Measurements from ENCODE around the gene TLE6. TPM values are rescaled to one million over a fixed set of nuclear protein-coding genes. Genes with fewer than 3 reads are reported as not detected.

Gene TLE6
- total and polyA plus RNA-seq, 11 donors = 0.21 to 1.4 (median 0.69) TPM; not detected in 1

DNA sequence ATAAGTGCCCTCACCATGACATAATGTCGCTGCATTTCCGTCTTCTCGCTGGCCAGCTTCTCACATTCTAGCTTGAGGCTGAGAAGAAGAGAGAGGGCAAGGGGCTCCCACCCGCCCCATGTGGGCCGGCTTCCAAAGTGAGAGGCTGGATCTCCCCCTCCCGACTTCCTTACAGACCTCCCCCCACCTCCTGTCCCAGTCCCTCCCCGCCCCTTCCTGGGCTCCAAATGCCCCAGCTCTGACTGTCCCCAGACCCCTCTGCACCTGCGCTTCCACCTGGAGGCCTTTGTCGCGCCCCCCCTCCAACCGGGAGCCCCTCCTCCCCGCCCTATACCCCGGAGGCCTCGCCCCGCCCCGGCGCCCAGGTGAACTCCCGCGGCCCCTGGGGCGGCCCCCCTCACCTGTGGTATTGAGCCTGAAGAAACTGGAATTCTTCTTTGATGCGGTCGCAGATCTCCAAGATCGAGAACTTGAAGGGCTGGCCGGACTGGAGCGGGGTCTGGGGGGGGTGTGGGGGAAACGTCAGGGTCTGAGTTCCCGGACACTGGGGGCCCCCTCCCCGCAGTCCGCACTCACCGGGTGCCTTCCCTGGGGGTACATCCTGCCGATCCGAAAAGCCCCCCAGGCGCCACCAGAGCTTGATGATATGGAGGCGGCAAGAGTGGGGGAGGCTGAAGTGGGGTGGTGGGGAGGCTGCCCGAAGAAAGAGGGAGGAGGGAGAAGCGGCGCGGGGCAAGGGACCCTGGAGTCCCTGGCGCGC lies 51.1 kb downstream of the TLE6 start:
- intact Hi-C loops (cut with DNase I) = loop anchor here in 3 of 10 donors (5.0 kb wide), 3 partner anchors 41 to 61 kb away; no protein-coding TSS in a partner anchor
- H3K4me1 ChIP-seq = peaks cover 0 to 17% (median 5%) of the 10 kb centered on the region in 12 donors
- H3K4me3 ChIP-seq = peak overlapping the region; percentile 56 to 90 (median 72)
- peaks cover 0 to 5% (median 0%) of the 10 kb centered on the region in 9 donors for H3K36me3 ChIP-seq
- 7 to 24% (median 8%) methylated on average over 18 to 40 of the region's 40 CpGs for WGBS, 4 donors
- no peaks in the 10 kb centered on the region for H3K9me3 ChIP-seq
- peak overlapping the region in 10 of 12 donors; percentile 15 to 81 (median 62) for H3K27ac ChIP-seq
- peak in 1 of 5 donors; percentile 41 for DNase-seq
- TF ChIP-seq, protein P1, sequence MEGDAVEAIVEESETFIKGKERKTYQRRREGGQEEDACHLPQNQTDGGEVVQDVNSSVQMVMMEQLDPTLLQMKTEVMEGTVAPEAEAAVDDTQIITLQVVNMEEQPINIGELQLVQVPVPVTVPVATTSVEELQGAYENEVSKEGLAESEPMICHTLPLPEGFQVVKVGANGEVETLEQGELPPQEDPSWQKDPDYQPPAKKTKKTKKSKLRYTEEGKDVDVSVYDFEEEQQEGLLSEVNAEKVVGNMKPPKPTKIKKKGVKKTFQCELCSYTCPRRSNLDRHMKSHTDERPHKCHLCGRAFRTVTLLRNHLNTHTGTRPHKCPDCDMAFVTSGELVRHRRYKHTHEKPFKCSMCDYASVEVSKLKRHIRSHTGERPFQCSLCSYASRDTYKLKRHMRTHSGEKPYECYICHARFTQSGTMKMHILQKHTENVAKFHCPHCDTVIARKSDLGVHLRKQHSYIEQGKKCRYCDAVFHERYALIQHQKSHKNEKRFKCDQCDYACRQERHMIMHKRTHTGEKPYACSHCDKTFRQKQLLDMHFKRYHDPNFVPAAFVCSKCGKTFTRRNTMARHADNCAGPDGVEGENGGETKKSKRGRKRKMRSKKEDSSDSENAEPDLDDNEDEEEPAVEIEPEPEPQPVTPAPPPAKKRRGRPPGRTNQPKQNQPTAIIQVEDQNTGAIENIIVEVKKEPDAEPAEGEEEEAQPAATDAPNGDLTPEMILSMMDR (IDR thresholded peaks at IDR 0.05) = no peak
- TF ChIP-seq POLR2A (IDR thresholded peaks at IDR 0.05) = no peak
- ATAC-seq = peak in 3 of 4 donors; percentile 8 to 16 (median 13)
- peaks cover 0 to 29% (median 0%) of the 10 kb centered on the region in 9 donors for H3K27me3 ChIP-seq

DNA sequence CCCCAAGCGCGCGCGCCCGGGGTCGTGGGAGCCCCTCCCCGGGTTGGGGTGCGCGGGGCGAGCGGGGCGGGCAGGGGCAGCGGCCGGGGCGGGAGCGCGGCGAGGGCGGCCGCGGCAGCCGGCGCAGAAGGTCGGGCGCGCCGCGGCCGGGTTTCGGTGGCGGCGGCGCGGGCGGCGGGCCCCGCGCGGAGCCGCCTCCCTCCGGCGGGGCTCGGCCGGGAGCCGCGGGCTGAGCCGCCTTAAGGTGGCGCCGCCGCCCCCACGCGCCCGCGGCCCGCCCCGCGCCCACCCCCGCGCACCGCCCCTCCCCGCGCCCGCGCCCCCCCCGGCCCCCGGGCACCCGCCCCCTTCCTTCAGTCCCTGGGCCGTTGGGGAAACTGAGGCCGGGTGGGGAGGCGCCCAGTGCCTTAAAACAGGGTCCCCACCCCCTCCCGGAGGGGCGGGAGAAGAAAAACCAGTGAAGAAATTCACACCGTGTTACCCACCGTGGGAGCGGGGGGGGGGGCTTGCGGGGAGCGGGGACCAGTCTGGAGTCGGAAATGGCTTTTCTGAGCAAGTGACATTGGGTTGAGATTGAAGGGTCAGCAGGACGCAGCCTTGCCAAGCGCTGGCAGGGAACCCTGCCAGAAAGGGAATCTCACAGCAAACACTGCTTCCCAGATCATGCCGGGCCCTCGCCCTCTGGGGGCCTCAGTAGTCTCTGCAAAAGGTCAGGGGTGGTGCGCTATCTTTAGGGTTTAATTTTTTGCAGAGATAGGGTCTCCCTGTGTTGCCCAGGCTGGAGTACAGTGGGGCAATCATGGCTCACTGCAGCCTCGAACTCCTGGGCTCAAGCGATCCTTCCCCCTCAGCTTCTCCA lies 51.9 kb downstream of the TLE6 start, which contains the start of gene TLE2:
TLE2 (minus strand) TSS at position 216 of the 859 bp plus-strand sequence. CDS start 376 bp downstream, outside the sequence.
- peaks cover 0 to 5% (median 0%) of the 10 kb centered on the region in 9 donors for H3K36me3 ChIP-seq
- intact Hi-C loops (cut with DNase I) = loop anchor here in 3 of 10 donors (5.0 kb wide), 3 partner anchors 42 to 62 kb away; no protein-coding TSS in a partner anchor
- H3K27me3 ChIP-seq = peaks cover 0 to 29% (median 0%) of the 10 kb centered on the region in 9 donors
- TF ChIP-seq, protein P1 (IDR thresholded peaks at IDR 0.05) = no peak
- TF ChIP-seq POLR2A (IDR thresholded peaks at IDR 0.05) = no peak
- H3K4me3 ChIP-seq = peak within 1 kb of the TSS; percentile 56 to 90 (median 72)
- H3K4me1 ChIP-seq = peaks cover 0 to 20% (median 8%) of the 10 kb centered on the region in 12 donors
- H3K9me3 ChIP-seq = no peaks in the 10 kb centered on the region
- ATAC-seq (peak in 3 of 4 donors; percentile 14 to 47 (median 38)), DNase-seq (no peak)
- WGBS, 4 donors = 2 to 5% (median 3%) methylated on average over 23 to 85 of the region's 85 CpGs
- H3K27ac ChIP-seq = peak within 1 kb of the TSS in 10 of 12 donors; percentile 43 to 81 (median 62)

DNA sequence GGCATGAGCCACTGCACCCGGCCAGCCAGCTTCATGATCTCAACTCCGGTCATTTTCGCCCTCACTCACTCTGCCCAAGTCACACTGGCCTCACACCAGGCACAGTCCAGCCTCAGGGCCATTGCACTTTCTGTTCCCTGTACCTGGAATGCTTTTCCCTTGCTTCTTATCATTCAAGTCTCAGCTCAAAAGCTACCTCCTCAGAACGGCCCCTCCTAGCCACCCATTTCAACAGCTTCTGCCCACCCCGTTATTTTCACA lies 54.2 kb downstream of the TLE6 start:
- no peak for TF ChIP-seq POLR2A (IDR thresholded peaks at IDR 0.05)
- Histone ChIP-seq H3K27ac (no peak overlapping the region), H3K27me3 (peaks cover 0 to 26% (median 0%) of the 10 kb centered on the region in 9 donors), H3K4me3 (no peak overlapping the region), H3K4me1 (peaks cover 0 to 36% (median 18%) of the 10 kb centered on the region in 12 donors), H3K9me3 (no peaks in the 10 kb centered on the region), H3K36me3 (no peaks in the 10 kb centered on the region)
- ATAC-seq = no peak
- intact Hi-C loops (cut with DNase I) = loop anchor here in 2 of 10 donors (5.0 to 10.0 kb wide), 2 partner anchors 47 to 49 kb away; no protein-coding TSS in a partner anchor
- WGBS, 4 donors = 71 to 78% (median 77%) methylated on average over 5 of the region's 5 CpGs
- DNase-seq = no peak

DNA sequence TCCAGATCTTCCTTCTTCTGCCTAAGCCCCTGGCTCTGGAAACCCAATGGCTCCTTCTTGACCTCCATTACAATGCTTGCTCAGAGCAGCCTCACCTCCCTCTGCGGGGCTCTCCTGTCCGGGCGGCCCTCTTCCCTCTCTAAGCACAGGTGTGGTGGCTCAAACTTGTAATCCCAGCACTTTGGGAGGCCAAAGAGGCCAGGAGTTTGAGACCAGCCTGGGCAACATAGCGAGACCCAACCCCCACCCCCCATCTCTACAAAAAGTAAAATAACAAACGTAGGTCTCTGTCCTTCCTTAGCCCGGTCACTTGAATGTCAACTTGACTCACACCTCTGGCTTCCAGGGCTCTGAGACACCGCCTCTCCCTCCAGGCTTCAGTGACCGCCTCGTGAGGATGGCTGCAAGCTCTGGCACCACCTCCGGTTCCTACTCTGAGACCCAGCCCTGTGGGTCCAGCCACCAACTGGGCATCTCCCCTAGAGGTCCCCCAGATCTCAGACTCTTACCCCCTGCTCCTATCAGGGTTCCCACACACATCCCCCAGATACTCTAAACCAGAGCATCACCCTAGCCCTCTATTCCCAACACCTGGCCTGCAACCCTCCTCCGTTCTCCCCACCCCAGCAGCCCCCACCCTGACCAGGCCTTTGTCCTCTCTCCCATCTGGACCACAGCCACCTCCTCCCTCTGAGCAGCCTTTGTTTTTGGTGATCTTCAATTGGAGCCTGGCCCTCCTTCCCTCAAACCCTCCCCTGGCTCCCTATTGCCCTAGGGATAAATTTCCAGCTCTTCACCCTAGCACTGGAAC lies 56.4 kb downstream of the TLE6 start:
- TF ChIP-seq POLR2A (IDR thresholded peaks at IDR 0.05) = no peak
- TF ChIP-seq, protein P1 (IDR thresholded peaks at IDR 0.05) = no peak
- Histone ChIP-seq H3K36me3 (no peaks in the 10 kb centered on the region), H3K9me3 (no peaks in the 10 kb centered on the region), H3K27ac (no peak overlapping the region), H3K27me3 (peaks cover 0 to 10% (median 0%) of the 10 kb centered on the region in 9 donors), H3K4me3 (no peak overlapping the region), H3K4me1 (peaks cover 0 to 32% (median 20%) of the 10 kb centered on the region in 12 donors)
- no peak for DNase-seq
- intact Hi-C loops (cut with DNase I) = loop anchor here in 4 of 10 donors (2.0 to 10.0 kb wide), 4 partner anchors 29 to 51 kb away; partner anchors contain the start of gene TLE5 (in 1 of the 4)
- 77 to 88% (median 85%) methylated on average over 11 of the region's 11 CpGs for WGBS, 4 donors
- ATAC-seq = no peak
